ENCODE data around the gene DPP7. TPM values are rescaled to one million over a fixed set of nuclear protein-coding genes. Genes with fewer than 3 reads are reported as not detected.

The DPP7 gene
- total and polyA plus RNA-seq, 10 of the 15 experiments (the other 5 are each of a cell fraction or from before 2014, with no cell fraction given), result 0.68 to 245 (median 106) TPM

DNA sequence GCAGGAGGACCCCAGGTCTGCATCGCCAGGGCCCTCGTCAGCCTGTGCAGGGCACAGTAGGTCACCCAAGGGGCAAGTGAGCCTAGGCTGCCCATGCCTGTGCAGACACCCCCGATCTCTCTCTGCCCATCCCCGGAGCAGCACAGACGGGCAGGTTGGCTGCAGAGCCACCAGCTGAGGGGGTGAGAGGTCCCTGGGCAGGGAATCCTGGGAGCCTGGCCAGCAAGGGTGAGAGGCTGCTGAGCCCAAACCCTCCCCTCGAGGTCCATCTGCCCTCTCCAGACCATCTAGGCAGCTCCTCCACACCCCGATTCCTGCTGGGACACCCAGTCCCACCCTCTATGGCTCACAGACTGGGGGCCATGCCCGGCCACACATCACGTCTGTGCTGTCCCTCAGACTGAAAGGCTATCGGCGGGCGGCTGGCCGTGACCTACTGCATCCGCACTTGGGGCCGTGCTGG lies 2.8 kb upstream of the DPP7 start:
- Histone ChIP-seq H3K27me3 (replicated peaks in 1 of 2; ENCODE audit: control insufficient read depth in 2 of 2, insufficient read depth in 2 of 2, low read length in 1 of 2) (no peaks in the 10 kb centered on the region), H3K27ac (ENCODE audit: control insufficient read depth, insufficient read depth) (no peak overlapping the region), H3K9ac (ENCODE audit: control insufficient read depth, insufficient read depth, low read length) (no peak overlapping the region), H2AFZ (ENCODE audit: control insufficient read depth, low read depth, low read length) (no peak overlapping the region), H3K4me2 (ENCODE audit: control insufficient read depth, insufficient read depth) (no peak overlapping the region), H4K20me1 (ENCODE audit: control insufficient read depth, insufficient read depth) (no peaks in the 10 kb centered on the region), H3K4me1 (ENCODE audit: control insufficient read depth, insufficient read depth, low read length) (peaks cover 16% of the 10 kb centered on the region), H3K4me3 (no peak overlapping the region), H3K9me3 (replicated peaks; ENCODE audit: control insufficient read depth, insufficient read depth, low read length) (no peaks in the 10 kb centered on the region), H3K79me2 (ENCODE audit: control insufficient read depth, insufficient read depth, low read length) (peaks cover 2% of the 10 kb centered on the region), H3K36me3 (ENCODE audit: control insufficient read depth in 2 of 2, insufficient read depth in 2 of 2, low read length in 1 of 2) (peaks cover 3 to 4% of the 10 kb centered on the region in 2 experiments; a peak in 2 of 4 replicates)
- intact Hi-C loops (cut with micrococcal nuclease; ENCODE audit: unreplicated experiment) (loop anchor here (5.0 kb wide), 2 partner anchors 35 to 50 kb away; no protein-coding TSS in a partner anchor), in situ Hi-C loops (cut with MboI) (no loop called here)
- no peak for TF ChIP-seq SP1 (IDR thresholded peaks at IDR 0.05; ENCODE audit: low read depth, low read length)
- TF ChIP-seq TCF3 (IDR thresholded peaks at IDR 0.05; ENCODE audit: borderline replicate concordance, insufficient read depth, low read depth, low read length), result no peak
- TF ChIP-seq, protein P1, sequence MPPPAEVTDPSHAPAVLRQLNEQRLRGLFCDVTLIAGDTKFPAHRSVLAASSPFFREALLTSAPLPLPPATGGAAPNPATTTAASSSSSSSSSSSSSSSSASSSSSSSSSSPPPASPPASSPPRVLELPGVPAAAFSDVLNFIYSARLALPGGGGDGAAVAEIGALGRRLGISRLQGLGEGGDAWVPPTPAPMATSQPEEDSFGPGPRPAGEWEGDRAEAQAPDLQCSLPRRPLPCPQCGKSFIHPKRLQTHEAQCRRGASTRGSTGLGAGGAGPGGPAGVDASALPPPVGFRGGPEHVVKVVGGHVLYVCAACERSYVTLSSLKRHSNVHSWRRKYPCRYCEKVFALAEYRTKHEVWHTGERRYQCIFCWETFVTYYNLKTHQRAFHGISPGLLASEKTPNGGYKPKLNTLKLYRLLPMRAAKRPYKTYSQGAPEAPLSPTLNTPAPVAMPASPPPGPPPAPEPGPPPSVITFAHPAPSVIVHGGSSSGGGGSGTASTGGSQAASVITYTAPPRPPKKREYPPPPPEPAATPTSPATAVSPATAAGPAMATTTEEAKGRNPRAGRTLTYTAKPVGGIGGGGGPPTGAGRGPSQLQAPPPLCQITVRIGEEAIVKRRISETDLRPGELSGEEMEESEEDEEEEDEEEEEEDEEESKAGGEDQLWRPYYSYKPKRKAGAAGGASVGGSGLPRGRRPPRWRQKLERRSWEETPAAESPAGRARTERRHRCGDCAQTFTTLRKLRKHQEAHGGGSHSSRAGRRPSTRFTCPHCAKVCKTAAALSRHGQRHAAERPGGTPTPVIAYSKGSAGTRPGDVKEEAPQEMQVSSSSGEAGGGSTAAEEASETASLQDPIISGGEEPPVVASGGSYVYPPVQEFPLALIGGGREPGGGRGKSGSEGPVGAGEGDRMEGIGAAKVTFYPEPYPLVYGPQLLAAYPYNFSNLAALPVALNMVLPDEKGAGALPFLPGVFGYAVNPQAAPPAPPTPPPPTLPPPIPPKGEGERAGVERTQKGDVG (CRISPR knock-in tag; IDR thresholded peaks at IDR 0.05), result no peak
- TF ChIP-seq SMAD1 (IDR thresholded peaks at IDR 0.05; ENCODE audit: low read depth, partially characterized antibody), result no peak
- no peak for TF ChIP-seq STAT1 (conservative IDR thresholded peaks at IDR 0.05)
- no peak for TF ChIP-seq SUPT20H (IDR thresholded peaks at IDR 0.05; ENCODE audit: borderline replicate concordance, control insufficient read depth, low read depth, low read length)
- CTCF ChIA-PET, result interaction anchor here (1.7 to 2.6 kb wide), 3 partner anchors 21 to 110 kb away, joined by 11 to 22 read pairs (median 12); partner anchors contain the start of gene RNF224
- no TSS peak for BruUV-seq (replicated peaks)
- SMC1A ChIA-PET (ENCODE audit: uncharacterized antibody, unreplicated experiment), result interaction anchor here (1.7 kb wide), 1 partner anchor 109 kb away, joined by 11 read pairs; the partner anchor contains the start of genes CYSRT1 and RNF224
- no peak for DNase-seq (ENCODE audit: low read depth, low spot score)
- FAIRE-seq, result no peak
- RAD21 ChIA-PET (ENCODE audit: unreplicated experiment), result interaction anchor here (1.4 kb wide), 1 partner anchor 34 kb away, joined by 4 read pairs; no protein-coding TSS in a partner anchor
- 71% methylated on average over 15 of the region's 15 CpGs for WGBS (ENCODE audit: insufficient coverage, insufficient replicate concordance, low lambda C conversion rate, missing lambda C conversion rate)
- POLR2A ChIA-PET, result no interaction called here
- no peak for ATAC-seq
